ENCODE measurements around the gene NKAPD1.
"Not testable (repeated sequence)": the region's sequence is repeated elsewhere in the genome, so short reads cannot be mapped to it uniquely, and the experiment has no call there.

NKAPD1 gene, protein sequence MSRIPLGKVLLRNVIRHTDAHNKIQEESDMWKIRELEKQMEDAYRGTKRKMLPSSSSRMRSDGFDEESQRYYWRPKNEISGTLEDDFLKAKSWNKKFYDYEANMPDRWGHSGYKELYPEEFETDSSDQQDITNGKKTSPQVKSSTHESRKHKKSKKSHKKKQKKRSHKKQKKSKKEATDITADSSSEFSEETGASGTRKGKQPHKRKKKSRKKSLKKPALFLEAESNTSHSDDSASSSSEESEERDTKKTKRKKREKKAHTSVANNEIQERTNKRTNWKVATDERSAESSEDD

DNA sequence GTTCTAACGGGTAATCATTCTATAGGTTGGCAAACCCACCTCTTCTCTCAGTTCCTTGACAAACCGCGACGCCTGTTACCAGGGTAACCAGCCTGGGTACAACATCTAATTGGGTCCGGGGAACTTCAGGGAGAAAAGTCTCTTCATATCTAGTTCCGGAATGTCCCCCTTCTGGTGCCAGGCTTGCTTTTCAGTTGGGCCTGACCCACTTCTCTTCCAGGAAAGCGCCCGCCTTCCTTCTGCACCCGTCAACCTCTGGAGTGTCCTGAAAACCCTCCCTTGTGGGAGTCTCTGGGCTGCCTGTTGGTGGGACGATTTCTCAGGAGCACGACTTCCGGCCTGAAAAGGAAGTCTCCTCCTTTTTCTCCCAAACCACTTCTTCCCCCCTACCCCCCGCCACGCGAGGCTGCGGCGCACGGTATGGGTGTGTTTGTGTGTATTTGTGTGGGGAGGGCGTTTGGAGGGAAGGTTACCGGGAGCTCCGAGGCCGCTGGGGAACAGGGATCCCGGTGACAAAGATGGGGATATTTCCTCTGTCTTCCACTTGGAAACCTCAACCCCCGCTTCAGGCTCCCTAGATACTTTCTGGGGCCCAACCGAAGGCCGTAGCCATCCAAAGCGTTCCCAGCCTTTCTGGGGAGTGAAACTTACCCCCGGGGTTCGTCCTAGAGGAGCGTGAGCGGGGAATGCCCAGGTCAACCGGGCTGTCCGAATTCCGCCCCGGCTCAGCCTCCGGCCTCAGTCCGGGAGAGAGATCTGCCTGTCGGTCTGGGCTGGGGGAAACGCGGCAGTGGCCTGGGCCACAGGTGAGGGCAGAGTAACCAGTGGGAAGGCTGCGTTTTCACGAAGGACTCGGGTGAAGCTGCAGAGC is at the start of gene NKAPD1, which contains the start of gene PIH1D2:
TSS of gene NKAPD1 (plus strand) at position 359 of the 871 bp plus-strand sequence. CDS start 1,276 bp downstream, outside the sequence.
TSS of gene PIH1D2 (minus strand) at position 77 of the 871 bp plus-strand sequence. CDS start 843 bp downstream, outside the sequence.
- DNase-seq: peak; percentile 80

DNA sequence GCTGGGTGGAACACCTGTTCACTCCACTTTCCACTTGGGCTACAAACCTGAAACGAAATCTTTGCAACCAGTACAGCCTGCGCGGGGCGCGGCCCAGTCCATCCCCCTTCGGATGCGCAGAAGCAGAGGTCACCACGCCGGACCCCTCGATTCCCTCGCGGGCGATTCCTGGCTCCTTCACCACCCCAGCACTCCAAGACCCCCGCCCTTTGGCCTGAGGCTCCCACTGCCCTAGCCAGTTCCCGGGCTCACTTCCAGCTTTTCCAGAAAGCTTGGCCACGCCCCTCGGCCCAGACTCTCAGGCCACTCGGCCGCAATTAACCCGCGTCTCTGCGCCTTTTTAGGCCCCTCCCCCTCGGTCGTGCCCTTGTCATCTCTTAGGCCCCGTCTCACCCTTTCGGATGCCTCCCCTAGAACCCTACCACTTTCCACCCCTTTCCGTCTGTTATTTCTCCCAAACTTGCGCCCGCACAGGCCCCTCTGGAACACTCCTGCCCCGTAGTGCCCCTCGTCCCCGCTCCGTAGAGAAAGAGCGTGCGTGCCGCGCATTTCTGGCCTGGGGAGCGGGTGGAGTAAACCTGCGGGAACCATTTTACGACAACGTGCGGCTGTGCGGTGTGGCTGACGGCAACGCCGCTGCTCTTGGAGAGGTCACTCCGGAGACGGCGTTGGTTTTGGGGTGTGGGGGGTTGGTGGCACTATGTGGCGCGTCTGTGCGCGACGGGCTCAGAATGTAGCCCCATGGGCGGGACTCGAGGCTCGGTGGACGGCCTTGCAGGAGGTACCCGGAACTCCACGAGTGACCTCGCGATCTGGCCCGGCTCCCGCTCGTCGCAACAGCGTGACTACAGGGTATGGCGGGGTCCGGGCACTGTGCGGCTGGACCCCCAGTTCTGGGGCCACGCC is 49.1 kb upstream of the NKAPD1 start, which contains the start of gene DLAT:
TSS of gene DLAT (plus strand) at position 636 of the 906 bp plus-strand sequence. CDS start at position 701, 65 bp downstream.
- peak; percentile 82 for DNase-seq

DNA sequence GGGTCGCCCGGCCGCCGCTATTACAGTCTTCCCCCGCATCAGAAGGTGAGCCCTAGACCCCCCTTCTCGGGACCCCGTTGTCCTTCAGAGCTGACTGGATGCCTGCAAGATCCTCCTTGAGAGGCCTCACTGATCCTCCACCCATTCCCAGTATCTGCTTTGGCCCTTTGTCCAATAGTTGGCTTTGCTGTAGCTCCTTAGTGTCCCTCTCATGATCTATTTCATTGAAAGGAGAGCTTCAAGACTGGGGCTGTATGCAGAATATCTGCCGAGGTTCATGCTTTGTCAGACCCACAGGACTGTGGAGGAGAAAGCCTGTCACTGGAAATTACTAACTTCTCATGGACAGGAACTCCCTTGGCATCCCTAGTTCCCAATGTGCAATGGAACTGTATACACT is 48.4 kb upstream of the NKAPD1 start:
- DNase-seq: no peak

DNA sequence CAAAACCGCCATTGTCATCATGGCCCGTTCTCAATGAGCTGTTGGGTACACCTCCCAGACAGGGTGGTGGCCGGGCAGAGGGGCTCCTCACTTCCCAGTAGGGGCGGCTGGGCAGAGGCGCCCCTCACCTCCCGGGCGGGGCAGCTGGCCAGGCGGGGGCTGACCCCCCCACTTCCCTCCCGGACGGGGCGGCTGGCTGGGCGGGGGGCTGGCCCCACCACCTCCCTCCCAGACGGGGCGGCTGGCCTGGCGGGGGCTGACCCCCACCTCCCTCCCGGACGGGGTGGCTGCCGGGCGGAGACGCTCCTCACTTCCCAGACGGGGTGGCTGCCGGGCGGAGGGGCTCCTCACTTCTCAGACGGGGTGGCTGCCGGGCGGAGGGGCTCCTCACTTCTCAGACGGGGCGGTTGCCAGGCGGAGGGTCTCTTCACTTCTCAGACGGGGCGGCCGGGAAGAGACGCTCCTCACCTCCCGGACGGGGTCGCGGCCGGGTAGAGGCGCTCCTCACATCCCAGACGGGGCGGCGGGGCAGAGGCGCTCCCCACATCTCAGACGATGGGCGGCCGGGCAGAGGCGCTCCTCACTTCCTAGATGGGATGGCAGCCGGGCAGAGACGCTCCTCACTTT is 47.2 kb upstream of the NKAPD1 start:
- DNase-seq: not testable (repeated sequence)

DNA sequence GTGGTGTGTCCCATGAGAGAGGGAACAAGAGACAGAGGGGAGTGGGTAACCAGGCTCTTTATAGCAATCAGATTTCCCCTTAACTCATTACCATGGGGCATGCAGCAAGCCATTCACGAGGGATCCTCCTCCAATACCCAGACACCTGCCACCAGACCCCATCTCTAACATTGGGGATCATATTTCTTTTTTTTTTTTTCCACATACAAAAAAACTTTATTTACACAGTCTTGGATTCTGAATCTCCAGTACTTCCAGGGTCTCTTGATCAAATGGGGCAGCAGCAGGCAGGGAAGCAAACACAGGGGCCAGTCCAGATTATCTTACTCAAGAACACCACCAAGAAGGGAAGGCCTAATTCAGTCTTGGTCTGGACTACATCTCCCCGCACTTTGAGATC is 44.6 kb upstream of the NKAPD1 start:
- DNase-seq: no peak

DNA sequence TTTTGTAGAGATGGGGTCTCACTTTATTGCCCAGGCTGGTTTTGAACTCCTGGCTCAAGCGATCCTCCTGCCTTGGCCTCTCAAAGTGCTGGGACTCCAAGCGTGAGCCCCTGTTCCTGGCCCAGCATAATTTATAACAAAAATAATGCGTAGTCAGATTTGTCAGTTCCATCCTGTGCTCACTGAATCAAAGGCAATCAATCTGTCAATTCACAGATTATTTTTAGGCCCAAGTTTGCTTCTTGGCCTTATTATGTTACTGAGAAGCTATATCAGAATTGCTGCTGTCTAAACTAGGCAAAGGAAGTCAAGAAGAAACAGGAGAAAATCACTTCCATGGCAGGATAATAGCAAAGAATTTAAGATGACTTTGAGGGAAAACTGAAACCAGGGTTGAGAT is 40.2 kb upstream of the NKAPD1 start:
- no peak for DNase-seq

DNA sequence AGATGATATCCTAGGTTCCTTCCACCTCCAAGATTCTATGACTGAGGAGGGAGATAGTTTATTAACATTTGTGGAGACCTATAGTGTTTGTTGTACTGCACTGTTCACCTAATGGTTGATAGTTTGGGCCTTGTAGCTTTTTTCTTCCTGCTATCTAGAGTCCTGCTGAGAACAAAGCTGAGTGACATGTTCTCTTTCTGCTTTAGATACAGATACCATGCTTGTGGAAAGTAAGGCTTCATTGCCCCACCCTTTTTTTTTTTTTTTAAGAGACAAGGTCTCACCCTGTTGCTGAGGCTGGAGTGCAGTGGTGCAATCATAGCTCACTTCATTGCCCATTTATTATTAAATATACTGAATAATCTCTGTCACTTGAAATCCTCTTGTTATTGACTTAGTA is 36.6 kb upstream of the NKAPD1 start:
- no peak for DNase-seq

DNA sequence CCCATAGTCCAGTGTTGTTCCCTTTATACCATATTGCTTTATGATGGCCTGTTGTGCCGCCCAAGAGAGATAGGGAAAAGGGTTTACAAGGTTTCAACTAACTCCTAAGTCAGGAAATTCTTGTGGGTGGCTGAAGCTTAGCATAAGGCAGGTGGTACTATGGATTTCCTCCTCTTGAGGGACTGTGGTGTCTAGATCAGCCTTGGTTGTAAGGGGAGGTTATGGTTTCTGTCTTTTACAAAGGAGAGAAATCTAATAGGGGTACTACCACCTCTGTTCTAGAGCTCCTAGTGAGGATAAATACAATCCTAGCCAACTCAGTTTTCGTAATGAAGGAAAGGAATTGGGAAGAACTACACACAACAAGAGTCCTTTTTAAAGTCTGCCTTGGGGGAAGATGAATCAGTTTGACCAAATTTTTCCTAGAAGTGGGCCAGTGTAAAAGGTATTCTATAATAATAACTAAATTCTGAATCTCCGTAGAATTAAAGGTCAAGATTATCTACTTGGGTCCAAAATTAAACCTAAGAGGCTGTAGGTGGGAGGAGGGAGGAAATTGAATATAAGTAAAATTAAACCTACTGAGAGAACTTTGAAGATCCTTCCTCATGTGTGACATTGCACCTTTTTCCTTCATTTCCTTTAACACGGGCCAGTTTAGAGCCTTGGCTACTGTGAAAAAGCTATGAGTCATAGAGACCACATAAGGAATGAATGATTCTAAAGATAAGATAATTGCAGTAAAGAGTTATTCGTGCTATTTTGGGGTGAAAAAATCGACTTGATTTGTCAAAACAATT is 31.7 kb upstream of the NKAPD1 start:
- no peak for DNase-seq

DNA sequence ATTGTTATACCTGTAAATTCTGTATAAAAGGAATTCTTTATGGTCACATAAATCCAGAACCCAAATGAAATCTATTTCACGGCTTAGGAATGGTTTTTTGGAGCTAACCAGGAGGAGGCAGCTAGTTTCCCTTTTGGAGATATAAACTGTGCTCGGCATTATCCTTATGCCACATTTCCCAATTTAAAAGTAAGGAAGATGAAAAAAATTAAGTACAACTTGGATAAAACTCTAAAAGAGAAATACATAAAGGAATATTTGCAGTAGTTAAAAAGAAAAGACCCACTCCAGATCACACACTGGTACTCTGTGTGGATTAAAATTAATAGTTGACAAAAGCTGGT is 31.2 kb upstream of the NKAPD1 start:
- DNase-seq: no peak

DNA sequence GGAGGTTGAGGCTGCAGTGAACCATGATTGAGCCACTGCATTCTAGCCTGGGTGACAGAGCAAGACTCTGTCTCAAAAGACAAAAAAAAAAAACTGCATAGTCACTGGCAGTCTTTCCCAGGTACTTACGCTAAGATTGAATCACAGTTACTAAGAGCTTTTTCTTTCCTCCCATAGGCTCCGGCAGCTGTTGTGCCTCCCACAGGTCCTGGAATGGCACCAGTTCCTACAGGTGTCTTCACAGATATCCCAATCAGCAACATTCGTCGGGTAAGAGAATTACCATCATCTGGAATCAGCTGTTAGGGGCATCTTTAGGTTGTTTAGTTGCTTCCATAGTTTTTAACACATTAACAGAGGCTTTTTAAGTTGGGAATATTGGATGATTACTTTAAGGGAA is 29.1 kb upstream of the NKAPD1 start:
- DNase-seq: no peak

DNA sequence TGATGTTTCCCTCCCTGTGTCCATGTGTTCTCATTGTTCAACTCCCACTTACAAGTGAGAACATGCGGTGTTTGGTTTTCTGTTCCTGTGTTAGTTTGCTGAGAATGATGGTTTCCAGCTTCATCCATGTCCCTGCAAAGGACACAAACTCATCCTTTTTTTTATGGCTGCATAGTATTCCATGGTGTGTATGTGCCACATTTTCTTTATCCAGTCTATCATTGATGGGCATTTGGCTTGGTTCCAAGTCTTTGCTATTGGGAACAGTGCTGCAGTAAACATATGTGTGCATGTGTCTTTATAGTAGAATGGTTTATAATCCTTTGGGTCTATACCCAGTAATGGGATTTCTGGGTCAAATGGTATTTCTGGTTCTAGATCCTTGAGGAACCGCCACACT is 27.5 kb upstream of the NKAPD1 start:
- not testable (repeated sequence) for DNase-seq

DNA sequence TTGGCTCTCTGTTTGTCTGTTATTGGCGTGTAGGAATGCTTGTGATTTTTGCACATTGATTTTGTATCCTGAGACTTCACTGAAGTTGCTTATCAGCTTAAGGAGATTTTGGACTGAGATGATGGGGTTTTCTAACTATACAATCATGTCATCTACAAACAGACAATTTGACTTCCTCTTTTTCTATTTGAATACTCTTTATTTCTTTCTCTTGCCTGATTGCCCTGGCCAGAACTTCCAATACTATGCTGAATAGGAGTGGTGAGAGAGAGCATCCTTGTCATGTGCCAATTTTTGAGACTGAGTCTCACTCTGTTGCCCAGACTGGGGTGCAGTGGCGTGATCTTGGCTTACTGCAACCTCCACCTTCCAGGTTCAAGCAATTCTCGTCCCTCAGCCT is 25.8 kb upstream of the NKAPD1 start:
- not testable (repeated sequence) for DNase-seq

DNA sequence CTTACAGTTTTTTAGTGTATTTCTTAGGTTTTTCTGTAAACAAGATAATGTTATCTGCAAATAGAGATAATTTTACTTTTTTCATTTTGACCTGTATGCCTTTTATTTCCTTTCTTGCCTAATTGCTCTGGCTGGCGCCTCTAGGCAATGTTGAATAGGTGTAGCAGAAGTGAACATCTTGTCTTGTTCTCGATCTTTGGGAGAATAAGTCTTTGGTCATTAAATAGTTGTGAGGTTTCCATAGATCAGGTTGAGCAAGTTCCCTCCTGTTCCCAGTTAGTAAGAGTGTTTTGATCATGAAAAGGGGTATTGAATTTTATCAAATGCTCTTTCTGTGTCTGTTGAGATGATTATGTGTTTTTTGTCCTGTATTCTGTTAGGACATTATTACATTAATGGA is 24.3 kb upstream of the NKAPD1 start:
- no peak for DNase-seq

DNA sequence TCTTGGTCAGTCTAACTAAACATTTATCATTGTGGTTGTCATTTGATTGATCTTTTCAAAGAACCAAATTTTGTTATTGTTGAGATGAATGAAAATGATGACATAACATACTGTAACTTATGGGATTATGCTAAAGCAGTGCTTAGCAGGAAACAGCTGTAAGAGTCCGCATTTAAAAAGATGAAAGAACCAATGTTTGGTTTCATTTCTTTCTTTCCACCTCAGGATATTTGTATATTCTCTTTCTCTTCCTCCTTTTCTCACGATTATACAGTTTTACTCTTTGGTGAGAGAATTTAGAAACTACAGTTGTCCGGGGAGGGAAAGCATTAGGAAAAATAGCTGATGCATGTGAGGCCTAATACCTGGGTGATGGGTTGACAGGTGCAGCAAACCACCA is 23.4 kb upstream of the NKAPD1 start:
- no peak for DNase-seq

DNA sequence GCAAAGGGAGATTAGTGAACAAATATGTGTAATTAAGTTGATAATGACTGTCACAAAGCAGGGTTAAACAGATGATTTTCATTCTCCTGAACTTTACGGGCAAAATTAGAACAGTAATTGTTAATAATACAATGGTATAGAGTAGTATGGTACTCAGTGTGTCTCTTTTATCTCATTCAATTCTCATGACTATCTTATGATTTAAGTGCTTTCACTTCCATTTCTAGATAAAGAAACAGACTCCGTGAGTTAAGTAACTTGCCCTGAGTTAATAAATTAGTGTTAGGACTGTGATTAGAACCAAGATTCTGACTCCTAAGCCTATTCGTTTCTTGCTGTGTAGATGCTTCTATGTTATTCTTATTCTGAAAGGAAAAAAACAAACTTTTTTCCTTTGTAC is 22.3 kb upstream of the NKAPD1 start:
- DNase-seq: no peak

DNA sequence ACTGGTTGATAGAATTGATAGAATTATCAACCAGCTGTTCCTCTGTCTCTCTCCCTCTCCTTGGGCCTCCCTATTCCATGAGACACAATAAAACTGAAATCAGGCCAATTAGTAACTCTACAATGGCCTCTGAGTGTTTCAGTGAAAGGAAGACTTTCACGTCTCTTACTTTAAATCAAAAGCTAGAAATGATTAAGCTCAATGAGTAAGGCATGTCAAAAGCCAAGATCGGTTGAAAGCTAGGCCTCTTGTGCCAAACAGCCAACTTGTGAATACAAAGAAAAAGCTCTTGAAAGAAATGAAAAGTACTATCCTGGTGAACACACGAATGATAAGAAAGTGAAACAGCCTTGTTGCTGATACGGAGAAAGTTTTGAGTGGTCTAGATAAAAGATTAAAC is 16.9 kb upstream of the NKAPD1 start:
- no peak for DNase-seq

DNA sequence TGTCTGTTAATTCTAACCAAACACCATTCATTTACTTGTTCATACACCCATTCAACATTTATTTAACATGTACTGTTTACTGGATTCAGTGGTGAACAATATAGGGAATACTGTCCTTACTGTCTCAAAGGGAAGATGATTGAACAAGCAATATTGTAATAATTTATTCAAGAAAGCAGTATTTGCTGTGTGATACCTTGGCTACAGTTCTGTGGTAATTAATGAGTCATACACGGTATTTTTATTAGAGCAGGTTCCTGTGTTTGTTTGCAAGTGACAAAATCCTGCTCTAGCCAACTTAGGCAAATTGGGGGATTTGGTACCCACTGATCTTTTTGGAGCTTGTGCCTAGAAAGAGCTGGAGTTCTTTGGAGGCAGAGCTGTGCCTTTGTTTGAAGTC is 16.0 kb upstream of the NKAPD1 start:
- no peak for DNase-seq

DNA sequence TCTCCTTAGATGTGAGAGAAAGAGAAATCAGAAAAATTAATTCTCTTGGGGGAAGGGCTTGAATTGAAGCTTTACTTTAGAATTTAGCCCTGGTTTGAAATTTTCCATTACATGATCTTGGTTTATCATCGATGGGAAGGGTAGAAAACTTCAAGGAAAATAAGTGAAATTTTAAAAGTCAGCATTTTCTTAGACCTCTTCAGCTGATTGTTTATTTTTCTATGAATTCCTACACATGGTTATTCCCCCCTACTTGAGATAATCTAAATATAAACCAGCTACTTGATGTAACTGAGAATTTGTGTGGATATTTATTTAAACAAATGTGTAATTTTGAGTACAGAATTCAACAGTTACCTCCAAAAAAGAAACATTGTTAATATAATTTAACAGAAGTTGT is 11.2 kb upstream of the NKAPD1 start:
- no peak for DNase-seq

DNA sequence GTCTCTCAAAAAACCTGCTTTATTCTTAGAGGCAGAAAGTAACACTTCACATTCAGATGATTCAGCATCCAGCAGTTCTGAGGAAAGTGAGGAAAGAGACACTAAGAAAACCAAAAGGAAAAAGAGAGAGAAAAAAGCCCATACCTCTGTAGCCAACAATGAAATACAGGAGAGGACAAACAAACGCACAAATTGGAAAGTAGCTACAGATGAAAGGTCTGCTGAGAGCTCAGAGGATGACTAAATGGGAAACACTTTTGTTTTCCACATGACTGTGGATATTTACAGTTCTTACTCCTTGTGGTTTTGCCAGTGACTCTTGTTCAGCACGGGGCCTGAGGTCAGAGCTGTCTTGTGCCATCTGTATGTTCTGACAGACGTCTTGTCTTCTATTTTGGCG is 8.6 kb downstream of the NKAPD1 start:
- no peak for DNase-seq

DNA sequence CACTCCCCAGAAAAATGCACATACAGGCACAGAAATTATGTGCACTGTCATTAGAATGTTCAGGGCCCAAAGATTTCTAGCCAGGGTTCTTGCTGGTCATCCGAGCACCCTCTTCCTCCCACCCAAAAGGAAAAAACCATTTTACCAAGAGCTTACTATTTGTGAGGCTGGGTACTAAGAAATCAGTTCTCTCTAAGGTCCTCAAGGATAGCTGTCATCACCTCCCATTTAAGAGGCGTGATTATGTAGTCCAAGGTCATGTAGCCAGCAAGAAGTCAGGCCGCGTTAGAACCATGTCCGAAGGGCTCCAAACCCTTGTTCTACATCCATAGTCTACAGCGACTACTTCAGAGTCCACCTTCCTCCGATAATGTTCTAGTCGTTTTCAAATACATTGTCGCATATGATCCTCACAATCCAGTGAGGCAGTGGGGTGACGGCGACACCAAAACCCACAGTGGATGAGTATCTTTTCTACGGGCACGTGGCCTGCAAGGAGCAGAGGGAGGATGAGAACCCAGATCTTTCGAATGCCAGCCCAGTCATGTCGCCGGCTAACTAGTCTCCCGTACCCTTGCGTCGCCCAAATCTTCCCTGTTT is 11.8 kb downstream of the NKAPD1 start:
- peak; percentile 28 for DNase-seq

Measured in CD4-positive, alpha-beta T cell treated with Interleukin-6 for 4 hours (primary cell).